Activated T-cell treated with anti-CD3 and anti-CD28 coated beads for 4 hours (primary cell): Measurements from ENCODE around the gene SPEG.

Source experiments
- DNase-seq: peaks from one replicate; pipeline ENCODE4 v3.0.0-alpha.2; 2020

The SPEG gene

GRCh38 chr2:219498280-219499057 is 63.8 kb downstream of the SPEG start, which contains the start of gene GMPPA:
Gene GMPPA, plus strand, starts transcription at chr2:219498891. Its CDS starts 1,085 bp downstream, at chr2:219499976.
- DNase-seq: peak; percentile 90

GRCh38 chr2:219499058-219499307 is 64.3 kb downstream of the SPEG start:
- no peak for DNase-seq

- no peak for DNase-seq
Measured at GRCh38 chr2:219499555-219499954, 64.9 kb downstream of the SPEG start.

- no peak for DNase-seq
Measured at GRCh38 chr2:219500135-219500534, 65.5 kb downstream of the SPEG start.

- no peak for DNase-seq
Measured at GRCh38 chr2:219501849-219502248, 67.2 kb downstream of the SPEG start.

GRCh38 chr2:219502618-219503017 is 68.0 kb downstream of the SPEG start:
- DNase-seq: no peak

GRCh38 chr2:219505585-219505984 is 70.9 kb downstream of the SPEG start:
- no peak for DNase-seq

GRCh38 chr2:219506153-219506801 is 71.6 kb downstream of the SPEG start:
- DNase-seq: no peak

- no peak for DNase-seq
Measured at GRCh38 chr2:219506802-219507526, 72.3 kb downstream of the SPEG start.

- no peak for DNase-seq
Measured at GRCh38 chr2:219507581-219508443, 73.2 kb downstream of the SPEG start.

GRCh38 chr2:219508444-219508734 is 73.7 kb downstream of the SPEG start:
- DNase-seq: no peak

- DNase-seq: no peak
Measured at GRCh38 chr2:219508971-219509779, 74.5 kb downstream of the SPEG start.

GRCh38 chr2:219509780-219510511 is 75.3 kb downstream of the SPEG start:
- peak; percentile 21 for DNase-seq

- DNase-seq: no peak
Measured at GRCh38 chr2:219510512-219511135, 76.0 kb downstream of the SPEG start.

- no peak for DNase-seq
Measured at GRCh38 chr2:219511547-219512325, 77.1 kb downstream of the SPEG start.

- no peak for DNase-seq
Measured at GRCh38 chr2:219512524-219513216, 78.0 kb downstream of the SPEG start.

- no peak for DNase-seq
Measured at GRCh38 chr2:219513787-219514186, 79.1 kb downstream of the SPEG start.

- DNase-seq: no peak
Measured at GRCh38 chr2:219514196-219514761, 79.6 kb downstream of the SPEG start, which contains the start of gene ASIC4. Gene ASIC4, plus strand, starts transcription at chr2:219514482. Its CDS starts 243 bp downstream, at chr2:219514725.

GRCh38 chr2:219514836-219515235 is 80.2 kb downstream of the SPEG start:
- no peak for DNase-seq
